Fibroblast of skin of scalp (primary cell): ENCODE data around the gene CRYGN.

ENCODE experiments used
- DNase-seq: peaks from one replicate; pipeline ENCODE4 v3.0.0-alpha.2; 2013

CRYGN gene

DNA sequence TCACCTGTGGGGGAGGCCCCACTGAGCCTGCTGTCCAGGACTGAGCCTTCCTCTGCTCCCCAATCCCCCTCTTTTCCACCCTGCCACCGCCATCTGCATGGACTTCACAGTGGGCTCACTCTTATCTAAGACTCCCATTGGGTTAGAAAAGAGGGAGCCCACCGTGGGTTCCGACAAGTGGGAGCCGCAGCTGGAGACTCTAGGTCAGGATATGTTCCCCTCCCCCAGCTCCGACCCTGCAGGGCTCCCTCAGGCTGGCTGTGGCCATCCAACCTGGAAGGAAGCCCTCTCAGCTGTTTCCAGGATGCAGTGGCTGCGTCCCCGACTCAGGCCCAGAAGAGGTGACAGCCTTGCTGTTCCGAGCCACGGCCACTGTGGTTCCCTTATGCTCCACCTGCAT is 34.9 kb downstream of the CRYGN start:
- no peak for DNase-seq

DNA sequence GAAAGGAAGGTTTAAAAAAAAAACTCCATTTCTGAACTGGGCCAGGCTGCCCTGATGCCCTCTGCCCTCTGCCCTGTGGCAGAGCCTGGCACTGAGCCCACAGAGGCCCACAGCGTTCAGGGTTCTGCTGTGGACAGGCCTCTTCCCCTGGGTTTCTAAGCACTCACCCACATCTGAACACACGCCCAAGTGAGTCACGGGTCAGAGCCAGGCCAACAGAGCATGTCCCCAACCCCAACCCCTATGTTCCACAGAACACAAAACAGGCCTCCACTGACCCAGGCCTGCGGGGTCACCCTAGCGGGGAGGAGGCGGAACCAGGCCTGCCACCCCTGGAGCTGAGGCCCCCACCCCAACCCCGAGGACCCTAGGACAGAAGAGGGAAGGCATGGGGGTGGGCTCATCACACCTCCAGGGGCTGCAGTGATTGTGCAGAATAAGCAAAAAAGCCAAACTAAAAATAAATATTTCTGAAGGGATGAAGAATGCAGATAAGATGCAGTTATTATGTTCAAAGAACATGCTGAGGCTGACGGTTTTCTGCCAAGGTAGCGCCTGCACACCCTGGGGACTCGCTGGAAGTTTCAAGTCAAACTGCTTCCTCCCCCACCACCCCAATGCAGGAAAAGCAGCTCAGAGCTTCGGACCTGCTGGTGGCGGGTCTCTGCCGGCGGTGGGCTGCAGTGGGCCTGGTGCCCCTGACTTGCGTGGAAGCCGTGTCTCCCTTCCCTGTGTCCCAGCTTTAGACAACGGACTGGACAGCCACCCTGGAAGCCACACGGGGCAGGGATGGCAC is 35.5 kb downstream of the CRYGN start:
- DNase-seq, result no peak

DNA sequence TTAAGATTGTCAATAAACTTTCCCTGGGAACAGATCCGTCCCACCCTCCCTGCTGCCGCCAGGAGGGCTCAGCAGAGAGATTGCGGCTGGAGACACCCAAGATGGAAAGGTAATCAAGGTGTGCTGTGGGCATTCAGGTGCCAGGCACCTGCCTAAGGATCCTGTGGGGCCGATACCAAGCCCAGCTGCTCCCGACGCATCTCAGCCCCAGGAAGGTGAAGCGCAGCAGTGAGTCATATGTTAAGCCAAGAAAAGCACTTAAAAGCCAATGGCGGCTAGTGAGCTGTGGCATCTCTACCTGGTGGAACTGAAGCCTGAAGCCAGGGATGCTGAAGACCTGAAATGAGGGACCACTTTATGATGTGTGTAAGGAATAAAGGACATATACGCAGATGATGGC is 36.2 kb downstream of the CRYGN start:
- DNase-seq, result no peak

DNA sequence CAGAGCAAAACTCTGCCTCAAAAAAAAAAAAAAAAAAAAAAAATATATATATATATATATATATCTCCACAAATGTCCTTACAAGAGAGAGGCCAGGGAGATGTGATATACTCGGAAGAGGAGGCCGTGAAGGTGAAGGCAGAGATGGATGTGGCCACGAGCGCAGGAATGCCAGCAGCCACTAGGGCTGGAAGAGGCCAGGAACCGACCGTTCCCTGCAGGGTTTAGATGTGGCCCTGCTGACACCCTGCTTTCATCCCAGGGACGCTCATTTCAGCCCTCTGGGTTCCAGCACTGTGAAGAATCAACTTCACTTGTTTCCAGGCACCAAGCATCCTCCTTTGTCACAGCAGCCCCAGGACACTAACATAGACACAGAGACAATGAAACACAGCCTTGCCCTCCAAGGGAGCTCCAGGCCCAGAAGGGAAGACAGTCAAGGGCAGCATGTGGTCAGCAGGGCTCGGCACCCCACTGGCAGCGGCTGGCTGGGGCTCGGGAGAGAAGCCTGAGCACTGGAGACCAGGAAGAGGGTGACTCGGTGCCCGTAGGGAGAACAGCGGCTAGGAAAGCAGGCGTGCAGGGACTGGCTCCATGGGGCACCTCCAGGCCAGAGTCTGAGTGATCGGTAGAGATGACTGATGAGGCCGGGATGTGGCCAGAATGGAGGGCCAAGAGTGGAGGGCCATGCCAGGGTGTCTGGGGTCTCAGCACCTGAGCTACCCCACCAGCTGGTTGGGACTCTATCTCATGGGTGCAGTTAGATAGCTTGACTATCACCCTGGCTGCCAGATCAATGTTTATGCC is 37.7 kb downstream of the CRYGN start:
- DNase-seq, result no peak

DNA sequence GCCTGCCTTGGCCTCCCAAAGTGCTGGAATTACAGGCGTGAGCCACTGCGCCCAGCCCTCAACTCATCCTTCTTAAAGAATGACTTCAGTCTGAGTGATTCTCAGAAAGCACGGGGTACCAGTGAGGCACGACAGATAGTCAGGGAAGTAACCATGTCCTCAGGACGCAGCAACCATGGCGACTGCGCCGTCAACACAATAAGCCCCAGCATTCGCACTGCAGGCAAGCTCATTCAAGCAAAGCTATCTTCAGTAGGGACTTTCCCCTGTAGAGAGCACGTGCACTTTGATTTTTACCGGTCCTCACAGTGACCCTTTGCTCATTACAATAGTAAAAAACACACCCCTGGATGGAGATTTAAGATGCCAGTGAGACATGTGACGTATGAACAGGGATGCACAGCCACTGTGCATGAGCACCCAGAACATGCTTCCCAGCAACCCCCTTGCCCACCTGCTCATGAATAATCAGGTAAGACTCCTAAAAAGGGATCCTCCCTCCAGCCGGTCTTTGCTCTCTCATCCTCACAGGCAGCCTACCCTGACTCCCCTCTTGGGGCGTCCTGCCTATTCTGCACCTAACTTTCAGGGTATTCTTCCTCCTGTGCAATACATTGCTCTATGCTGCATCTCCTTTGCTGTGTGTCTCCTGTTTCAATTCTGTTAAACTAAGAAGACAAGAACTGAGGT is 39.2 kb downstream of the CRYGN start:
- DNase-seq, result no peak

DNA sequence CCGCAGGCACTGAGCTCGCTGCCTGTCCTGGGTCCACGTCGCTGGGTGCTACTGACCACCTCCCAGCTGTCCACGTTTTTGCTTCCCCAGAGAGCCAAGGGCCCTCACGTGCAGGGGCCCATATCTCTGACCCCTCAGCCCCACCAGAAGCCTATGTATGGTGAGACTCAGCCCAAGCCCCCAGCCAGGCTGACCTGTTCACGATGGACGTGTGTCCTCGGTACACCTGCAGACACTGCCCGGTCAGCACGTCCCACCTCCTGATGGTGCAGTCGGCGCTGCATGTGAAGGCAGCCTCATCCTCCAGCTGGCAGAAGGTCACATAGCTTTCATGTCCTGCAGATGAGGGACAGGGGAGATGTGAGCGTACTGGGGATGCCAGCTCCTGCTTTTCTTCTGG is 40.0 kb downstream of the CRYGN start:
- DNase-seq, result no peak

DNA sequence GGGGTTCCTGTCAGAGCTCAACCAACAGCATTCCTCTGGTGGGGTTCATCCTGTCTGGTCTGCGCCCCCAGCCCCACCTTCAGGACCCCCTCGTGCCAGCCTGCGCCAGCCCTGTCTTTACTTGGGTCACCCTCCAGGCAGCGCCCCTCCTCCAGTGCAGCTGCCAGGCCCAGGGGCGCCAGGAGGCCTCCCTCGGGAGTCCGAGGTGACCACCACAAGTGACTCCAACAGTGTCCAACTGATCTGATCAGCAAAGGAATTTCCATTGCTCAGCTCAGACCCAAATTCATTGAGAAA is 40.7 kb downstream of the CRYGN start:
- no peak for DNase-seq

DNA sequence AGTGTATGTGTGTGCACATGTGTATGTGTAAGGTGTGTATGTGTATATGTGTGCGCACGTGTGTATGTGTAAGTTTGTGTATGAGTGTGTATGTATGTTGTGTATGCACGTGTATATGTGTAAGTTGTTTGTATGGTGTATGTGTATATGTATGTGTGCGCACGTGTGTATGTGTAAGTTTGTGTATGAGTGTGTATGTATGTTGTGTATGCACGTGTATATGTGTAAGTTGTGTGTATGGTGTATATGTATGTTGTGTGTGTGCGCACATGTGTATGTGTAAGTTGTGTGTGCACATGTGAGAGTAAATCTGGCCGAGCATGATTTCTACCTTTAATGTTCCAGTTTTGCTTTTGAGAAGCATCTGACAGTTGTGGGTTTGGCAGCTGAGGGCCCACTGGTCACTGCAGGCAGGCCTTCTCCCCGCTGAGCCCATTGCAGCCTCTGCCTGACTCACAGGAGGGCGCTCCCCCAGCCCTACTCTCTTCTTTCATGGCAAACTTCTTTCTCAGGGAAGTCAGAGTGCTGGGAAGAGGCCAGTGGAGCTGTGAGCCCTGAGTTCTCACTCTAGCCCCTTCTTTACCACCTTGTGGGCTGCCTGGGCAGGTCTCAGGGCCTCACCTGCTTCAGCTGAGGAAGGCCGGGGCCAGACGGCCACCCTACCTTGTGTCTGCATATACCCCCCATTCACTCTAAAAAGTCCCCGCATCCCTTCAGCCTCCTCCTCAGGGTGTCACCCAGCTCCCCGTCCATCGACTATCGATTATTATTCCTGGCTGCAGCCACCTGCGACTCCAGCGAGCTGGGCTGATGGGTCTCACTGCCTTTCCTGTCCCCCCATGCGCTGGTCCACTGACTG is 41.3 kb downstream of the CRYGN start:
- DNase-seq, result no peak

DNA sequence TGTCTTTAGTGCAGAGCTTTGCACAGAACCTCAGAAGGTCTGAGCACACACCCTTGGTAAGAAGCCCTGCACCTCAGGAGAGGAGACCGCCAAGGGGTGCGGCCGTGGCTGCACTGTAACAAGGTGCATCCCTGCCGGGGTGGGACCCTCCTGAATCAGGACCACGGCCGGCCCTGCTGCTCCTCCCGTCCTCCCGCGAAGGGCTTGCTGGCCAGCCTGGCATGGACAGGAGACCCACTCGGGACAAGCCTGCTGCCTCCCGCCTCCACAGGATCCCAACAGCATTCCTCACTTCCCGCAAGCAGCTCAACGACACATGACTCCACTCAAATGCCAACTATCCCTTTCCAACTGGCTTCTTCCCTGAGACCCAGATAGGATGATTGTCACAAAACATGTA is 42.9 kb downstream of the CRYGN start:
- no peak for DNase-seq

DNA sequence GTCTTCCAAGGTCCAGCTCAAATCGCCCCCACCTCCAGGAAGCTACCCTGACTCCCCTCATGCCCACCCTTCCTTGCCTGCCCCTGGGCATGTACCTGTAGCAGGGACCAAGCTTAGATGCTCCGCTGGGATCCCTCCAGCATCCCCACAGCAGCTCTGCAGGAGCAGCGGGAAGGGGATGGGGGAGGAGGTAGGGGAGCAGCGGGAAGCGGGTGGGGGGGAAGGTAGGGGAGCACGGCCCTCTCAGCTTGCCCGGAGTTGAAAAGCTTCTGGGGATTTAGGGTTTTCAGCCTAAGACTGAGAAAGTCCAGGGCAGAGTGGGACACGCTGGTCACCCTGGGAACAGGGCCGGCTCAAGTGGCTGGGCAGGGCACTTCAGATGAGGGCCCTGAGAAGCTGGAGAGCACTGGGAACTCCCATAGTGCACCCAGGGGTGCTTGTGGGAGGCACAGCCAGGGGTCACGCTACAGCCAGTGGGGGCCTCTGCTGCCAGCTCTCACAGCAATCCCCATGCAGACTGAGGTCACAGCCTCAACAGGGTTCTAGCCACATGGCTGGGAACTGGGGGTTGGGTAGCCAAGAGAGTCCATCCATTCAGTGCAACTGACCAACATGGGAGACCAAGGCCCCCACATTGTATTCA is 43.5 kb downstream of the CRYGN start:
- no peak for DNase-seq

DNA sequence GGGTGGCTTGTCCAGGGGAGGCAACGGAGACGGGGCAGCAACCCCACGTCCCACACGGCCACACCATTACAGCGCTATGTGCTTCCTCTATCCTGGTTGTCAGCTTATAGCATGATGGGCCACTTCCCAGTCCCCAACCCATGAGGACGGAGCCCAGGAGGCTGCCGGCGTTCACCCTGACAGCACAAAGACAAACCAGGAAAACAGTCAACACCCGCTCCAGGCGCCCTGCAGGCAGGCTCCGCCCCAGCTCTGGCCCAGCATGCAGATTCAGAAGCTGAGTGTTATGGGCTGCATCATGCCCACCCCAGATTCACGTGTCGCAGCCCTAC is 44.9 kb downstream of the CRYGN start:
- DNase-seq, result no peak

DNA sequence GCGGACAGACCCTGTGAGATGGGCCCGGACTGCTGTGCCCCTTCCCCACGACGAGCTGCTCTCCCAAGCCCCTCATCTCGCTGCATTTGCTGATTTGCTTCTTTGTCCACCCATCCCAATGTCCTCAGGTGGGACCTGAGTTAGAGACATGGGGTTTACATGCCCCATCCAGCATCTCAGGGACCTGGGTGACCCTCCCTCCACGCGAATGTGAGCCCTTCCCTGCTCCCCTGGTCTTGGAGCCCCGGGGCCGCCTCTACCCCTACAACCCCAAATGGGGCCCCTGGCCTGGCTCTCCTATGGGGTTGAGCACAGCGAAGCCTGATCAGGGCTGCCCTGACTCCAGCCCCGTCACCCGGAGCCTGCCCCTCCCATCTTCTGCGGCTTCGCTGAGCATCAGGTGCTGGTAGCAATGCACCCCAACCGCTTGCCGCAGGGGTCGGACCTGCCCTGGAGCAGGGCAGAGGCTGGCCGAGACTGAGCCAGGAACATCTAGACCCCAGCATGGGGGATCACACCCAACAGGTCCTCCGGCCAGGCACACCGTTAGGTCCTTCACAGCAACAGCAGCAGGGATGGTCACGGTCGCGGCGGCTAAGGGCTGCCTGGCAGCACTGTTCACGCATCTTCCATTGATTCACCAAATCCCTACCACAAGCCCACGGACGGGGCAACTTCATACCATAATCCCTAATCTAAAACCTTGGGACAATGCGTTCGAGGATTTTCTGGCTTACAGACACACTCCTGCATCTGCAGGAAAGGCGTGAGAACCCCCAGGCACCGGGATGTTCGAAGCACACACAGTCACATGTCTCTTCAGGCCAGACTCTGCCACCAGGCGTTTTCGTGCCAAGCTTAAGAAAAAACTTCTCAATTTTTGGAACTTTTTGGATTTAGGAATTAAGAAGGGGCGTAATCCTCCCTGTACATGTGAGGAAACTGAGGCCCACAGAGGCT is 45.6 kb downstream of the CRYGN start:
- no peak for DNase-seq

DNA sequence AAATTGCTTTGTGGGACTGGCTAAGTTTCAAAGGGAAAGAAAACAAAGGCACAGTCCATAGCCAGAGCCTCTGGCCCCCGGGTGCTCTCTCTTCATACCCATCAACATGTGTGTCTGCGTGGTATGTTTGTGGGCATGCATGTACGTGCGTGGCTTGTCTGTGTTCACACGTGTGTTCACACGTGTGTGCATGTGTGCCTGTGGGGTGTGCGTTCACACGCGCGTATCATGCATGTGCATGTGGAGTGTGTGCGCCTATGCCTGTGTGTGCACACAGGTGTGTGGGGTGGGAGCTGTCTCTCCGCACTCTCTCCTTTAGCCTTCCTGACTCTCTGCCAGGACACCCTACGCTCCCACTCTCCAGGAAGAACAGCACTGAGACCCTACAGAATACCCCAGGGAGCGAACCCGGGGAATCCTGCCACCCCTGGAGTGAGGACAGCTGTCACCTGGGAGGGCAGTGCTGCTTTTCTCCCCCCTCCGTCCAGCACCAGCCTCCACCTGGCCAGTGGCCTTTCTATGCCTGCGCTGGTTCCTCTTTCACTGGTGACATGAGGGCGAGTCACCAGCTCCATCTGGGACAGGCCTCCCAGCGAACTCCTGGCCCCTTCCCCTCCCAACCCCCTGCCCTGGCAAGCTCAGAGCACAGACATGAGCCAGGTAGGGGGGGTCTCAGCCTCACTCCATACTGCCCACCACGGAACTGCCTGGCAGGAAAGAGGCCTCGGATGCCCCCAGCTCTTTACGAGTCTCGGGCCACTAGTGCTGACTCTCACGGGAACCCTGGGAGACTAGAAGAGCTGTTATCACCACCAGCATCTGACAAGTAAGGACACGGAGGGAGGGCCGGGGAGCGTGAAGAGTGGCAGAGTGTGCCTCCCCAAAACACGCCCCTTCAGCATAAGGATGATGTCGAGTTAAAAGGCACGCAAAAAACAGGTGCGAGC is 46.6 kb downstream of the CRYGN start:
- no peak for DNase-seq

DNA sequence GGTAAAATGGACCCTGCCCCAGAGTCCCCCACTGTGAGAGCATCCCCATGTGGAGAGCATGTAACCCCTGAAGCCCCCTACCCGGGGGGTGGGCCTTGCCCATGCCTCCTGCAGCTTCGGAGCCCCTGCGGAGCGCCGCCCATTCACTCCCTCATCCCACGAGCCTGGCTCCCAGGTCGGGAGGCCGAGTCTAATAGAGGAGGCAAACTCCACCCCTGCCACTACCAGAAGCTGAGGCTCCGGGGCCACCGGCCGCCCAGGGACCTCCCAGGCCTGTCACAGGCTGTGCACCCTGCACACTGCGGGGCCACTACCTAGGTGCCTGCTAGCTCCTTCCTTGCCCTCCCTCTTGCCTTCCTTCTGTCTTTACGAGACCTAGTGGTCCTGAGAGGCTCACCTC is 47.5 kb downstream of the CRYGN start:
- DNase-seq, result no peak

DNA sequence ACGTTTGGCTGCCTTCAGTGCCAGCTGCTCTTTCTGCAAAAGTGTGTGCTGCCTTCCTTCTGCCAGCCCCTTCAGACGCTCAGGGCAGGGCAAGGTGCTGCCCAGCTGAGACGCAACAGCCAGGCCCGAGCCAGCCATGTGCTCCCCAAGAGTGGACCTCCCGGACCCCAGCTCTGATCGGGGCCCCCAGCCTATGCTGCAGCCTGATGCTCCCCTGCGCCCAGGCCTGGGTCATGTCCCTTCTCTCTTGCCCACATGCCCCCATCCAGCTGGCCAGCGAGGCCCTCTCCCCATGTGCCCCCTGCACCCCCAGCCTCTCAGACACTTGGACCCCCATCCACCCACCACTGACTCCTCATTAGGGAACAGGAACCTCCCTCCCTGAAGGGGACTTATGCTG is 47.9 kb downstream of the CRYGN start:
- DNase-seq, result no peak

DNA sequence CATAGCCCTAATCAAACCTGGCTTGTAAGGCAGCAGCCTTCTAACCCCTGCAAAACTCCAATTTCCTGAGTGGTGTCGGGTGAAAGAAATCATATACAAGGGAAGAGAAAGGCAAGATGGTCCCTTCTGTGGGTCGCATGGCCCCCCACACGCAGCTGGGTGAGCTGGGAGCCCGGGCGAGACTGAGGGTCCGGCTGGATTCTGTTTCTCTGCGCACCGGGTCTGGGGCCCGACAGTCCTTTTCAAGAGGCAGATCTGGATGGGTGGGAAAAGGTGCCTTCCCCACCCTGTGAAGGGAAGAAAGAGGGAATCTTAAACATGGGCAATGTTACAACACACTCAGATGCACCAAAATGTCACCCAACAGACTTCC is 48.6 kb downstream of the CRYGN start:
- DNase-seq, result no peak

DNA sequence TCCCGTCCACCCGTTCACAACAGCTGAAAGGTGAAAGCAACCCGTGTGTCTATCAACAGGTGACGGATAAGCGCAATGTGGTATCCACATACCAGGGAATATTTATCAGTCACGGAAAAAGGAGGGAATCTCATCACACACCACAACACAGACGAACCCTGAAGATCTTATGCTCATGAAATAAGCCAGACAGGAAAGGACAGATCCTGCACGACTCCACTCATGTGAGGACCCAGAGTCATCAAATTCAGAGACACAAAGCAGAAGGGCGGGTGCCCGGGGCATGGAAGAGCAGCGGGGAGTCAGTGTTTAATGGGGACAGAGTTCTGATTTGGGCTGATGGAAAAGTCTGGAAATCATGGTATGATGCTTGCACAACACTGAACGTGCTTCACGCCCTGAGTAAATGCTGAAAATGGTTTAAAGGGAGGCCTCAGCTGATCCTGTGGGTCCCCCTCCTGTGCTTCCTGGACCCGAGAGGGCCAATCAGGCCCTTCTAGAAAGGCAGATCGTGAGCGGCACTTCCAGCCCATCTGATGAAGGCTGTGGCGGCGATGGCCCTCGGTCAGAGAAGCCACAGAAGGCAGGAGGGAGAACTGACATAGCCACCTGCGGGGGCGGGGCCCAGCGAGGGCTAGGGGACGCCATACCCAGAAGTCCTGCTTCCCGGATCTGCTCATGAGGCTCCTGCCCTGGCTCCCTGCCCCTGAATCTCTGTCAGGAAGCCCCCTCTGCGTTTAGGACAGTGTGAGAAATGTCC is 49.2 kb downstream of the CRYGN start:
- no peak for DNase-seq

DNA sequence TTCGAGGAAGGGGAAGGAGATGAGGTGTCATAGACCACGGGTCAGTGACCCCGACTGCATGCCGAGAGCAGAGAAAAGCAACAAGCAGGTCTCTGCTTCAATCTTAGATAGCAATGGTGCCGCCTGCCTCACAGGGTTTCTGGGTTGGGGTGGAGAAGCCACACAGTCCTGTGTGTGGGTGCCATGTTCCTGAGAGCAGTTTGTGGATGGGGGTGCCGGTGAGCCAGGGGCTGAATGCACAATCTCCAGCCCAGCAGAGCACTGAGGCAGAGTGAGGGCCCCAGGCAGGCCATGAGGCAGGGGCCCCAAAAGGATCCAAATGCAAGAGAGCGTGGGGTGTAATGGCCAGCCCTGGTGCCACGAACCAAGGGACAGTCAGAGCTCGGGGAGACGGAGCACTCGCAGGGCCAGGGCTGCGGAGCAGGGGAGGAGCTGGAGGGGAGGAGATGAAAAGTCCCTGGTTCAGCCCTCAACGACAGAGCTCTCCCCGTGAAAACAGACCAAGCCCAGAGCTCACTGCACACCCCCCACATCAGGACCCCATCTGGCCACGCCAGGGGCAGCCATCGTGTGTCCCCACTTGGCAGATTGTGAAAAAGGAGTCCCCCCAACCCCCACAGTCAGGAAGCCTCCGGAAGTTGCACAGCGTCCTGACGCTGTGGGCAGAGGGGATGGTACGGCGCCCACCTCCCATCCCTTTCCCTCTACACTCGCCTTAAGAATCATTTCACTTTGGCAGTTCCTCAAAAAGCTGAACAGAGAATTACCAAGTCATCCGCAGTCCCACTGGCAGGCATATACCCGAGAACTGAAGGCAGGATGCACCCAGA is 50.0 kb downstream of the CRYGN start:
- DNase-seq, result no peak
